PFSK-1 (cell line): ENCODE measurements around the gene HSD3B1.

Experiments used
- FOXP2 ChIP-seq: optimal IDR thresholded peaks from 2 replicates; pipeline ENCODE3; 2011; ENCODE audit warnings: borderline replicate concordance, control low read depth, inconsistent platforms; ENCODE audit not compliant: insufficient read depth; ENCODE audit errors: extremely low read length, extremely low read depth
- POLR2AphosphoS5 ChIP-seq: IDR thresholded peaks from 2 replicates; pipeline ENCODE4 v1.6.1; 2012; ENCODE audit warnings: low read depth, mild to moderate bottlenecking, control low read depth, low read length, moderate library complexity
- SIN3A ChIP-seq: IDR thresholded peaks from 2 replicates; pipeline ENCODE4 v1.6.1; 2012; ENCODE audit warnings: mild to moderate bottlenecking, low read length, moderate library complexity, borderline replicate concordance; ENCODE audit not compliant: insufficient read depth
- TAF1 ChIP-seq: IDR thresholded peaks from 2 replicates; pipeline ENCODE4 v1.6.1; 2012; ENCODE audit warnings: low read length, control low read depth, borderline replicate concordance; ENCODE audit not compliant: insufficient read depth
- TF ChIP-seq, protein P1 (sequence below), 2 experiments: IDR thresholded peaks; 2 replicates each; pipeline versions ENCODE4 v1.6.1 to v1.8.0; 2011 to 2012; ENCODE audit warnings: low read depth in 2 of 2, low read length in 2 of 2, control low read depth in 1 of 2, inconsistent platforms in 1 of 2, mild to moderate bottlenecking in 1 of 2, moderate library complexity in 1 of 2; ENCODE audit not compliant: insufficient read depth in 1 of 2

The HSD3B1 gene

DNA sequence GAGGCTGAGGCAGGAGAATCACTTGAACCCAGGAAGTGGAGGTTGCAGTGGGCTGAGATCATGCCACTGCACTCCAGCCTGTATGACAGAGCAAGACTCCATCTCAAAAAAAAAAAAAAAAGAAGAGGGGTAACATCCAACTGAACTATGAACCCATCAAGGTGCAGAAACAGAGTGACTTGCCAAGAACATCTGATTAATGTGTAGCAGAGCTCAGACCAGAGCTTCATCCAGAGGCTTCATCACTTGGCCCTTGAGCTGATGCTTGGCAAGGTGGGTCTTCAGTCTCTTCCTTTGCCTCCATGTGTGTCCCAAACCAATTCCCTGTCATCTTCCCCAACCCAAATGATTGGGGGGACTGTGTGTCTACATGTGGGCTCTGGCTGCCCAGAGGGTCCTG, 32.6 kb downstream of the HSD3B1 start:
- TF ChIP-seq FOXP2, result no peak
- TF ChIP-seq, protein P1, sequence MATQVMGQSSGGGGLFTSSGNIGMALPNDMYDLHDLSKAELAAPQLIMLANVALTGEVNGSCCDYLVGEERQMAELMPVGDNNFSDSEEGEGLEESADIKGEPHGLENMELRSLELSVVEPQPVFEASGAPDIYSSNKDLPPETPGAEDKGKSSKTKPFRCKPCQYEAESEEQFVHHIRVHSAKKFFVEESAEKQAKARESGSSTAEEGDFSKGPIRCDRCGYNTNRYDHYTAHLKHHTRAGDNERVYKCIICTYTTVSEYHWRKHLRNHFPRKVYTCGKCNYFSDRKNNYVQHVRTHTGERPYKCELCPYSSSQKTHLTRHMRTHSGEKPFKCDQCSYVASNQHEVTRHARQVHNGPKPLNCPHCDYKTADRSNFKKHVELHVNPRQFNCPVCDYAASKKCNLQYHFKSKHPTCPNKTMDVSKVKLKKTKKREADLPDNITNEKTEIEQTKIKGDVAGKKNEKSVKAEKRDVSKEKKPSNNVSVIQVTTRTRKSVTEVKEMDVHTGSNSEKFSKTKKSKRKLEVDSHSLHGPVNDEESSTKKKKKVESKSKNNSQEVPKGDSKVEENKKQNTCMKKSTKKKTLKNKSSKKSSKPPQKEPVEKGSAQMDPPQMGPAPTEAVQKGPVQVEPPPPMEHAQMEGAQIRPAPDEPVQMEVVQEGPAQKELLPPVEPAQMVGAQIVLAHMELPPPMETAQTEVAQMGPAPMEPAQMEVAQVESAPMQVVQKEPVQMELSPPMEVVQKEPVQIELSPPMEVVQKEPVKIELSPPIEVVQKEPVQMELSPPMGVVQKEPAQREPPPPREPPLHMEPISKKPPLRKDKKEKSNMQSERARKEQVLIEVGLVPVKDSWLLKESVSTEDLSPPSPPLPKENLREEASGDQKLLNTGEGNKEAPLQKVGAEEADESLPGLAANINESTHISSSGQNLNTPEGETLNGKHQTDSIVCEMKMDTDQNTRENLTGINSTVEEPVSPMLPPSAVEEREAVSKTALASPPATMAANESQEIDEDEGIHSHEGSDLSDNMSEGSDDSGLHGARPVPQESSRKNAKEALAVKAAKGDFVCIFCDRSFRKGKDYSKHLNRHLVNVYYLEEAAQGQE (IDR thresholded peaks at IDR 0.05; ENCODE audit: insufficient read depth in 1 of 2, low read depth in 2 of 2, low read length in 2 of 2), result no peak
- no peak for TF ChIP-seq TAF1
- no peak for TF ChIP-seq SIN3A
- no peak for TF ChIP-seq POLR2AphosphoS5

DNA sequence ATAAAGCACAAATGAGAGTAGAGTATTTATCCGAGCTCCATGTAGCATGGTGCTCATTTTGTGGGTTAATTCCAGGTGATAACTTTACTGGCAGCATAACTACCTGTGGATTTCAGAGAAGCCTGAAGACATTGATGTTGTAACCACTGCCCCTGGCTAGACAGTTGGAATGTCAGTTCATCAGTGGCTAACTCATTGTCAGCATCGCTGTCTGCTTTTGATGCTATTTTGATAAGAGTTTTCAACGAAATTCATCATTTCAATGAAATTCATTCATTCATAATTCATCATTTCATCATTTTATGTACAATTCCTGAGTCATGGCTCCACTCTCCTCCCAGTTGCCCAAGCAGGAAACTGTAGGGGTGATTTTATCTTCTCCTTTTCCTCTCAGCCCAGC, 34.4 kb downstream of the HSD3B1 start:
- TF ChIP-seq FOXP2 (no peak), TAF1 (no peak), POLR2AphosphoS5 (no peak), SIN3A (no peak)
- TF ChIP-seq, protein P1 (IDR thresholded peaks at IDR 0.05; ENCODE audit: insufficient read depth in 1 of 2, low read depth in 2 of 2, low read length in 2 of 2), result no peak

DNA sequence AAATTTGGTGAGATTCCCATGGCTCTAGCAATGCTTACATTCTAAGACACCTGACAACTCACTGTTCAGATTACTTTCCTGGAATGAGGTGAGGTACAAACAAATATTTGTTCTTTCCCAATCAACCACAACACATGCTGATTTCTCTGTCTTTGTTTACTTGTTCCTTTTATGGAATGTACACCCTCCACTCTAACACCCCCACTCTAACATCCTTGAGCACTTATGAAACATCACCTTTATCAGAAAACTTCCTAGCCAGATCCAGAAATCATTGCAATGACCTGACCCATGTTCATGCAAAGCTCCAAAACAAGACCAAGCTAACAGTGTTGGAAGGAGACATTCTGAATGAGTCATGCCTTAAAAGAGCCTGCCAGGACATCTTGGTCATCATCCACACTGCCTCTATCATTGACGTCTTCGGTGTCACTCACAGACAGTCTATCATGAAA, 35.5 kb downstream of the HSD3B1 start:
- TF ChIP-seq POLR2AphosphoS5 (no peak), FOXP2 (no peak), SIN3A (no peak), TAF1 (no peak)
- TF ChIP-seq, protein P1 (IDR thresholded peaks at IDR 0.05; ENCODE audit: insufficient read depth in 1 of 2, low read depth in 2 of 2, low read length in 2 of 2), result no peak

DNA sequence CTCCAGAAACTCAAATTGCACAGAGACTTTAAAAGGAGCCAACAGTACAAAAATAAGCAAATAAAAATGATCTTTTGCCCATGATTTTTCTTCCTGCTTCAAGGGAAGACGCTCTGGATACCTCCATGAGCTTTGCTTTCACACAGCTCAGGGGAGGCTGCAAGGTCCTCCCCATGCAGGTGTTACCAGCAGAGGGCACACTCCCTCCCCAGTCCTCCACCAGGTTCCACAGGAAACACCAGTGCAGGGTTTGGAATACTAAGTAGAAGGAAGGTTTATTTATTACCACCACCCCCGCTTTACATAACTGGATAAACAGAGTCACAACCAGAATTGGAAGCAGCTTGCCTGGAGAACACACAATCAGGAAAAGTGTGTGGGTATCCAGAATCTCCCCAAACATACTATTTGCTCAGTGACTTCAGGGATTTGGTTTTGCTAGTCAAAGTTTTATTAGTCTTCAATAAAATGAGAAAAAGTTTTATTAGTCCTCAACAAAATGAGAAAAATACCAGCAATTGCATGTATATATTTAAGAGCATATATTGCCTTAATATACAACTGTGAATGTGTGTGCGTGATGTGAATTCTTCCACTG, 37.3 kb downstream of the HSD3B1 start:
- TF ChIP-seq, protein P1 (IDR thresholded peaks at IDR 0.05; ENCODE audit: insufficient read depth in 1 of 2, low read depth in 2 of 2, low read length in 2 of 2), result no peak
- TF ChIP-seq FOXP2 (no peak), TAF1 (no peak), POLR2AphosphoS5 (no peak), SIN3A (no peak)

DNA sequence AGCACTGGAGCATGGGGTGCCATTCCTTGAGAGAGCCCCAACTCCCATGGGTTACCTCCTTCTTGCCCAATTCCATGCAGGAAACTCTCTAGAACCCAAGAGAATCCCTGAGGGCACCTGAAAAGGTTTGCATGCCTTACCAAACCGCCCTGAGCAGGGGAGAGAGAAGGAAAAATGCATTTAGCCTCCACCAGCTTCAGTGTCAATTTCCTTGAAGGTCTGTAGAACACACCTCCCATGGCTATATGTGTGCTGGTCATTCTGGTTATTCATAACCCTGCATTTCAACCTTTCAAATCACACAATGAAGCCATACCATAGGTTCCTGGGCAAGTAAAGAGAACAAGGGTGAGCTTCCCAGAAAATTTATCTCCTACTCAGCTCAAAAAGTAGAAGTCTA, 39.6 kb downstream of the HSD3B1 start:
- TF ChIP-seq TAF1, result no peak
- TF ChIP-seq FOXP2, result no peak
- no peak for TF ChIP-seq POLR2AphosphoS5
- TF ChIP-seq, protein P1 (IDR thresholded peaks at IDR 0.05; ENCODE audit: insufficient read depth in 1 of 2, low read depth in 2 of 2, low read length in 2 of 2), result no peak
- no peak for TF ChIP-seq SIN3A
